SK-N-SH (cell line): ENCODE measurements around the gene CRYGC. TPM values are rescaled to one million over a fixed set of nuclear protein-coding genes. Genes with fewer than 3 reads are reported as not detected.
A peak's percentile ranks its signal among the peaks of the same experiment; 100 is the strongest.

Experiments used
- CTCF ChIA-PET: fragments of 300-600, 350-600 bp; formaldehyde crosslinking; extraction: SDS; loops from one replicate; lab custom pipeline; 2021; lab: Yijun Ruan, JAX
- POLR2A ChIA-PET: fragments of 350-600 bp; sonication (Branson Sonifier 250); formaldehyde crosslinking; extraction: SDS; loops from one replicate; lab custom pipeline; 2020; ENCODE audit warnings: antibody characterized with exemption, inconsistent platforms; lab: Yijun Ruan, JAX
- DNase-seq: peaks from one replicate; pipeline ENCODE4 v3.0.0; 2012
- H2AFZ ChIP-seq: fragments of 200-600 bp; sonication (generic); 2 replicates; pipeline ENCODE4 v1.8.1; 2016; ENCODE audit warnings: antibody characterized with exemption, mild to moderate bottlenecking, low read depth
- H3F3A ChIP-seq: fragments of 200-600 bp; sonication (generic); replicated peaks from 2 replicates; pipeline ENCODE3; 2016; ENCODE audit warnings: antibody characterized with exemption, mild to moderate bottlenecking; ENCODE audit not compliant: insufficient read depth
- H3K27ac ChIP-seq, 2 experiments: fragments of 200-500 bp in 1 of 2; fragments of 200-600 bp in 1 of 2; sonication (Bioruptor generic) in 1 of 2; sonication (generic), shearing (Covaris generic) in 1 of 2; 2 replicates each; pipeline versions ENCODE4 v1.5.1 to v1.6.1; 2014 to 2016; ENCODE audit warnings: low read depth in 2 of 2, inconsistent platforms in 1 of 2, low read length in 1 of 2, mild to moderate bottlenecking in 1 of 2, mixed read lengths in 1 of 2
- H3K27me3 ChIP-seq: fragments of 200-600 bp; sonication (generic), shearing (Covaris generic); 2 replicates; pipeline ENCODE4 v1.6.1; 2016; ENCODE audit warnings: mixed run types; ENCODE audit not compliant: insufficient read depth
- H3K36me3 ChIP-seq, 2 experiments: fragments of 200-500 bp in 1 of 2; fragments of 200-600 bp in 1 of 2; sonication (Bioruptor generic) in 1 of 2; sonication (generic) in 1 of 2; replicated peaks in 1 of 2; 2 replicates each; pipeline versions ENCODE3 to v1.5.1; 2014 to 2016; ENCODE audit warnings: low read length in 1 of 2, mild to moderate bottlenecking in 1 of 2; ENCODE audit not compliant: insufficient read depth in 2 of 2, control insufficient read depth in 1 of 2
- H3K4me1 ChIP-seq, 2 experiments: fragments of 200-500 bp in 1 of 2; fragments of 200-600 bp in 1 of 2; sonication (Bioruptor generic) in 1 of 2; sonication (generic), shearing (Covaris generic) in 1 of 2; 2 replicates each; pipeline versions ENCODE4 v1.5.1 to v1.6.1; 2014 to 2016; ENCODE audit warnings: low read depth in 1 of 2, low read length in 1 of 2, mixed run types in 1 of 2; ENCODE audit not compliant: insufficient read depth in 2 of 2, control insufficient read depth in 1 of 2
- H3K4me2 ChIP-seq: fragments of 200-600 bp; sonication (generic), shearing (Covaris generic); 2 replicates; pipeline ENCODE4 v1.6.1; 2017; ENCODE audit warnings: mixed run types
- H3K4me3 ChIP-seq, 2 experiments: fragments of 200-500 bp in 1 of 2; fragments of 200-600 bp in 1 of 2; sonication (Bioruptor generic) in 1 of 2; sonication (generic), shearing (Covaris generic) in 1 of 2; 2 replicates each; pipeline versions ENCODE4 v1.5.1 to v1.8.1; 2014 to 2016; ENCODE audit warnings: low read depth in 2 of 2, inconsistent platforms in 1 of 2, low read length in 1 of 2, mild to moderate bottlenecking in 1 of 2, mixed read lengths in 1 of 2, moderate library complexity in 1 of 2
- H3K79me2 ChIP-seq: fragments of 200-600 bp; sonication (generic); 2 replicates; pipeline ENCODE4 v1.8.1; 2017; ENCODE audit warnings: mild to moderate bottlenecking; ENCODE audit not compliant: insufficient read depth
- H3K9ac ChIP-seq: fragments of 200-600 bp; sonication (generic); 2 replicates; pipeline ENCODE4 v1.6.1; 2017; ENCODE audit warnings: mixed run types
- H3K9me2 ChIP-seq: fragments of 200-600 bp; sonication (generic); 2 replicates; pipeline ENCODE4 v1.6.1; 2017; ENCODE audit warnings: mixed run types
- H3K9me3 ChIP-seq: fragments of 200-600 bp; sonication (generic); 2 replicates; pipeline ENCODE4 v1.6.1; 2017; ENCODE audit warnings: mixed run types, mild to moderate bottlenecking, moderate library complexity
- H4K20me1 ChIP-seq: fragments of 200-600 bp; sonication (generic); 2 replicates; pipeline ENCODE4 v1.6.1; 2017; ENCODE audit warnings: mild to moderate bottlenecking, mixed run types; ENCODE audit not compliant: insufficient read depth
- ELF1 ChIP-seq: IDR thresholded peaks from 2 replicates; pipeline ENCODE4 v1.4.0; 2012
- EZH2phosphoT487 ChIP-seq: fragments of 200-600 bp; sonication (generic); IDR thresholded peaks from 2 replicates; pipeline ENCODE4 v1.6.1; 2017; ENCODE audit warnings: low read depth, mixed run types, mild to moderate bottlenecking, antibody characterized with exemption, moderate library complexity, borderline replicate concordance
- FOSL2 ChIP-seq: IDR thresholded peaks from 2 replicates; pipeline ENCODE4 v1.4.0; 2012; ENCODE audit warnings: low read depth, mild to moderate bottlenecking, moderate library complexity, borderline replicate concordance
- FOXJ3 ChIP-seq: sonication (generic); formaldehyde crosslinking; IDR thresholded peaks from 2 replicates; pipeline ENCODE4 v1.5.1; 2020; ENCODE audit warnings: mild to moderate bottlenecking, missing genetic modification reagents
- FOXM1 ChIP-seq: IDR thresholded peaks from 2 replicates; pipeline ENCODE4 v1.4.0; 2012; ENCODE audit warnings: low read depth, mild to moderate bottlenecking
- GATA2 ChIP-seq: sonication (generic); formaldehyde crosslinking; IDR thresholded peaks from 2 replicates; pipeline ENCODE4 v1.5.0; 2020; ENCODE audit warnings: mild to moderate bottlenecking, missing genetic modification reagents
- JUND ChIP-seq: IDR thresholded peaks from 2 replicates; pipeline ENCODE4 v1.4.0; 2012
- MXI1 ChIP-seq: IDR thresholded peaks from 2 replicates; pipeline ENCODE4 v1.6.1; 2012; ENCODE audit warnings: mild to moderate bottlenecking, low read depth, low read length, improper control_type of control experiment
- NRF1 ChIP-seq: IDR thresholded peaks from 2 replicates; pipeline ENCODE4 v1.6.1; 2012; ENCODE audit warnings: low read depth, mild to moderate bottlenecking, low read length
- POLR2AphosphoS5 ChIP-seq: IDR thresholded peaks from 2 replicates; pipeline ENCODE4 v1.6.1; 2012; ENCODE audit warnings: low read depth, low read length
- RAD21 ChIP-seq: IDR thresholded peaks from 2 replicates; pipeline ENCODE4 v1.6.1; 2012; ENCODE audit warnings: mild to moderate bottlenecking, low read length
- RCOR1 ChIP-seq: fragments of 150-350 bp; IDR thresholded peaks from 2 replicates; pipeline ENCODE4 v1.6.1; 2017; ENCODE audit warnings: antibody characterized with exemption, low read length
- RFX5 ChIP-seq: IDR thresholded peaks from 2 replicates; pipeline ENCODE4 v1.6.1; 2012; ENCODE audit warnings: mild to moderate bottlenecking, improper control_type of control experiment, low read length
- RXRA ChIP-seq: IDR thresholded peaks from 2 replicates; pipeline ENCODE4 v1.4.0; 2012; ENCODE audit warnings: low read depth, mild to moderate bottlenecking, borderline replicate concordance
- SIN3A ChIP-seq: IDR thresholded peaks from 2 replicates; pipeline ENCODE4 v1.6.1; 2012; ENCODE audit warnings: low read depth, mild to moderate bottlenecking, low read length, moderate library complexity, borderline replicate concordance
- SMC3 ChIP-seq: IDR thresholded peaks from 2 replicates; pipeline ENCODE4 v1.6.1; 2012; ENCODE audit warnings: low read depth, low read length, improper control_type of control experiment
- TAF1 ChIP-seq: IDR thresholded peaks from 2 replicates; pipeline ENCODE4 v1.6.1; 2012; ENCODE audit warnings: low read depth, mild to moderate bottlenecking, low read length, moderate library complexity, borderline replicate concordance
- TEAD4 ChIP-seq: IDR thresholded peaks from 2 replicates; pipeline ENCODE4 v1.4.0; 2012; ENCODE audit warnings: mild to moderate bottlenecking, borderline replicate concordance; ENCODE audit not compliant: insufficient read depth
- YY1 ChIP-seq: IDR thresholded peaks from 2 replicates; pipeline ENCODE4 v1.4.0; 2012; ENCODE audit warnings: low read depth, mild to moderate bottlenecking
- WGBS: methylation state at CpG from one replicate; pipeline ENCODE4 v1.1.6; 2017; ENCODE audit warnings: low lambda C conversion rate; 5-methylcytosine and 5-hydroxymethylcytosine counted together
- polyA plus RNA-seq, 3 experiments: library from polyadenylated mRNA; depleted of rRNA; stranded (reverse); fragments of >200 nt; gene quantifications; 2 replicates each; pipeline ENCODE4 v1.2.3, GENCODE V29; 2012
- TF ChIP-seq, protein P1 (sequence below): fragments of 150-350 bp; IDR thresholded peaks from 2 replicates; pipeline ENCODE4 v1.6.1; 2016; ENCODE audit warnings: mild to moderate bottlenecking, low read depth, low read length
- TF ChIP-seq, protein P2 (sequence below): IDR thresholded peaks from 2 replicates; pipeline ENCODE4 v1.4.0; 2012; ENCODE audit warnings: low read depth, borderline replicate concordance
- TF ChIP-seq, protein P3 (sequence below): IDR thresholded peaks from 2 replicates; pipeline ENCODE4 v1.4.0; 2012; ENCODE audit warnings: low read depth, borderline replicate concordance
- TF ChIP-seq, protein P4 (sequence below): fragments of 150-350 bp; IDR thresholded peaks from 2 replicates; pipeline ENCODE4 v1.6.1; 2017; ENCODE audit warnings: antibody characterized with exemption, low read length, low read depth, borderline replicate concordance
- TF ChIP-seq, protein P5 (sequence below): IDR thresholded peaks from 2 replicates; pipeline ENCODE4 v1.4.0; 2012; ENCODE audit warnings: low read depth
- TF ChIP-seq, protein P6 (sequence below): IDR thresholded peaks from 2 replicates; pipeline ENCODE4; 2012

The CRYGC gene, protein sequence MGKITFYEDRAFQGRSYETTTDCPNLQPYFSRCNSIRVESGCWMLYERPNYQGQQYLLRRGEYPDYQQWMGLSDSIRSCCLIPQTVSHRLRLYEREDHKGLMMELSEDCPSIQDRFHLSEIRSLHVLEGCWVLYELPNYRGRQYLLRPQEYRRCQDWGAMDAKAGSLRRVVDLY
- 0.21 and 0.31 TPM in 2 replicates for polyA plus RNA-seq (2012; rRNA removed)
- polyA plus RNA-seq (2012; cell fraction: cytosol; rRNA removed) = 0.13 and 0.16 TPM in 2 replicates
- 0.10 TPM in 1 of 2 replicates, not detected in the other for polyA plus RNA-seq (2012; cell fraction: nucleus; rRNA removed)

DNA sequence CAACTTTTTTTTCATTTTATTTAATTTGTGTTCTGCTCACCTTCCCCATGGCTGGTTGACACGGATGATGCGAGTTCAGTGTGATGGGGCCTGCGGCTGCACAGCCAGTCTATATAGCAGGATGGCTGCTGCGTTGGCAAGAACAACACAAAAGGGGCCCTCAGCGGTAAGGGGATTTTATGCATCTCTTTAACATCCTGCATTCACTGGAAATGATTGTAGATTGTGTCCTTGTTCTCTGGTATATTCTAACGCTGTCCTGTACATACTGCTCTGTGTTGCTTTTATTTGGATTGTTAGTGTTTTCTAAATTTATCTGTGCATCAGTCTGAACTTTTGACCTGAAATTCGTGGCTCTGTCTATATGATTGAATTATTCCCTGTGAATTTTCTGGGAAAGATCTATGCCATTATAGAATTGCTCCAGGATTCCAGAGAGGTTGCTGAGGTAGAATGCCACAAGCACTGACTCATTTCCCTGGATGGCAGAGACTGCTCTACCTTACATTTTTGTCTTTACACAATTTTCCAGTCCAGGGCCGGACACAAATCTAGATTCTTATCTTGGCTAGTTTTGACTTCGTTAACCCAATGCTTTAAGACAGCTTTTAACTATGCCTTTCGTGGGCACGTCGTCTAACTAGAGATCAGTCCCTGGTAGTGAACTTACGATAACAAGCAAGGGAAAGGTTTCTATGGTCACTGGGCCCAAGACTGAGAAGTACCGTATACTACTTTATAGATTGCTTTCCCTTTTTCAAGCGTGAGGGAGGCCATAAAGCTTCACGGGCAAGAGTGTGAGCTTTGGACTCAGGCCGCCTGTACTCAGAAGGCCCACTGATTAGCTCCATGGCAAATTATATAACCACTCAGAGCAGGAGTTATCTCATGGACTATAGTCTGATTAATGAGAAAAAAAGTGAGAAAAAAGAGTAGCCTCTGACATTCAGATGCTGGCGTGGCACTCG, at the start of gene CRYGC:
TSS of gene CRYGC (minus strand) at position 85 of the 968 bp plus-strand sequence. CDS start at position 49, 36 bp downstream.
- Histone ChIP-seq H2AFZ (peak within 1 kb of the TSS; percentile 36; the same call in 1 of the 2 replicates), H3K27ac (peak within 1 kb of the TSS; percentile 29 to 86; a peak in 3 of 4 replicates), H3K4me3 (no peak within 1 kb of the TSS), H3K79me2 (no peaks in the 10 kb centered on the region), H3K9me3 (no peaks in the 10 kb centered on the region), H4K20me1 (no peaks in the 10 kb centered on the region), H3K9me2 (no peaks in the 10 kb centered on the region), H3K4me2 (no peak within 1 kb of the TSS), H3K4me1 (peaks cover 0 to 16% of the 10 kb centered on the region in 2 experiments; a peak in 2 of 4 replicates), H3F3A (peaks cover 3% of the 10 kb centered on the region), H3K9ac (no peak within 1 kb of the TSS), H3K36me3 (no peaks in the 10 kb centered on the region), H3K27me3 (no peaks in the 10 kb centered on the region)
- DNase-seq = peak; percentile 46
- WGBS = 46% methylated on average over 19 of the region's 19 CpGs
- ChIA-PET CTCF (interaction anchor here (1.1 to 1.3 kb wide), 3 partner anchors 9 to 126 kb away, joined by 3 to 4 read pairs (median 4); no protein-coding TSS in a partner anchor), POLR2A (no interaction called here)
- TF ChIP-seq SMC3 (no peak), RFX5 (no peak), RCOR1 (peak; percentile 43; the same call in 1 of the 2 replicates), FOSL2 (peak; percentile 63; the same call in 1 of the 2 replicates), FOXJ3 (no peak), RXRA (peak; percentile 54; the same call in 1 of the 2 replicates), GATA2 (CRISPR knock-in tag) (peak; percentile 61), RAD21 (no peak), SIN3A (no peak), MXI1 (no peak), JUND (peak; percentile 64), ELF1 (no peak), TAF1 (0 out of 2 replicates have a peak, but pooled peaks have one; percentile 19), FOXM1 (no peak), NRF1 (no peak), YY1 (no peak), POLR2AphosphoS5 (peak; percentile 33; the same call in 1 of the 2 replicates), TEAD4 (no peak), EZH2phosphoT487 (no peak)
- TF ChIP-seq, protein P1, sequence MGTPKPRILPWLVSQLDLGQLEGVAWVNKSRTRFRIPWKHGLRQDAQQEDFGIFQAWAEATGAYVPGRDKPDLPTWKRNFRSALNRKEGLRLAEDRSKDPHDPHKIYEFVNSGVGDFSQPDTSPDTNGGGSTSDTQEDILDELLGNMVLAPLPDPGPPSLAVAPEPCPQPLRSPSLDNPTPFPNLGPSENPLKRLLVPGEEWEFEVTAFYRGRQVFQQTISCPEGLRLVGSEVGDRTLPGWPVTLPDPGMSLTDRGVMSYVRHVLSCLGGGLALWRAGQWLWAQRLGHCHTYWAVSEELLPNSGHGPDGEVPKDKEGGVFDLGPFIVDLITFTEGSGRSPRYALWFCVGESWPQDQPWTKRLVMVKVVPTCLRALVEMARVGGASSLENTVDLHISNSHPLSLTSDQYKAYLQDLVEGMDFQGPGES = no peak
- TF ChIP-seq, protein P2, sequence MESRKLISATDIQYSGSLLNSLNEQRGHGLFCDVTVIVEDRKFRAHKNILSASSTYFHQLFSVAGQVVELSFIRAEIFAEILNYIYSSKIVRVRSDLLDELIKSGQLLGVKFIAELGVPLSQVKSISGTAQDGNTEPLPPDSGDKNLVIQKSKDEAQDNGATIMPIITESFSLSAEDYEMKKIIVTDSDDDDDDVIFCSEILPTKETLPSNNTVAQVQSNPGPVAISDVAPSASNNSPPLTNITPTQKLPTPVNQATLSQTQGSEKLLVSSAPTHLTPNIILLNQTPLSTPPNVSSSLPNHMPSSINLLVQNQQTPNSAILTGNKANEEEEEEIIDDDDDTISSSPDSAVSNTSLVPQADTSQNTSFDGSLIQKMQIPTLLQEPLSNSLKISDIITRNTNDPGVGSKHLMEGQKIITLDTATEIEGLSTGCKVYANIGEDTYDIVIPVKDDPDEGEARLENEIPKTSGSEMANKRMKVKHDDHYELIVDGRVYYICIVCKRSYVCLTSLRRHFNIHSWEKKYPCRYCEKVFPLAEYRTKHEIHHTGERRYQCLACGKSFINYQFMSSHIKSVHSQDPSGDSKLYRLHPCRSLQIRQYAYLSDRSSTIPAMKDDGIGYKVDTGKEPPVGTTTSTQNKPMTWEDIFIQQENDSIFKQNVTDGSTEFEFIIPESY = no peak
- TF ChIP-seq, protein P3, sequence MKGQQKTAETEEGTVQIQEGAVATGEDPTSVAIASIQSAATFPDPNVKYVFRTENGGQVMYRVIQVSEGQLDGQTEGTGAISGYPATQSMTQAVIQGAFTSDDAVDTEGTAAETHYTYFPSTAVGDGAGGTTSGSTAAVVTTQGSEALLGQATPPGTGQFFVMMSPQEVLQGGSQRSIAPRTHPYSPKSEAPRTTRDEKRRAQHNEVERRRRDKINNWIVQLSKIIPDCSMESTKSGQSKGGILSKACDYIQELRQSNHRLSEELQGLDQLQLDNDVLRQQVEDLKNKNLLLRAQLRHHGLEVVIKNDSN = no peak
- TF ChIP-seq, protein P4, sequence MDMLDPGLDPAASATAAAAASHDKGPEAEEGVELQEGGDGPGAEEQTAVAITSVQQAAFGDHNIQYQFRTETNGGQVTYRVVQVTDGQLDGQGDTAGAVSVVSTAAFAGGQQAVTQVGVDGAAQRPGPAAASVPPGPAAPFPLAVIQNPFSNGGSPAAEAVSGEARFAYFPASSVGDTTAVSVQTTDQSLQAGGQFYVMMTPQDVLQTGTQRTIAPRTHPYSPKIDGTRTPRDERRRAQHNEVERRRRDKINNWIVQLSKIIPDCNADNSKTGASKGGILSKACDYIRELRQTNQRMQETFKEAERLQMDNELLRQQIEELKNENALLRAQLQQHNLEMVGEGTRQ = no peak
- TF ChIP-seq, protein P5, sequence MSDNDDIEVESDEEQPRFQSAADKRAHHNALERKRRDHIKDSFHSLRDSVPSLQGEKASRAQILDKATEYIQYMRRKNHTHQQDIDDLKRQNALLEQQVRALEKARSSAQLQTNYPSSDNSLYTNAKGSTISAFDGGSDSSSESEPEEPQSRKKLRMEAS = no peak
- TF ChIP-seq, protein P6, sequence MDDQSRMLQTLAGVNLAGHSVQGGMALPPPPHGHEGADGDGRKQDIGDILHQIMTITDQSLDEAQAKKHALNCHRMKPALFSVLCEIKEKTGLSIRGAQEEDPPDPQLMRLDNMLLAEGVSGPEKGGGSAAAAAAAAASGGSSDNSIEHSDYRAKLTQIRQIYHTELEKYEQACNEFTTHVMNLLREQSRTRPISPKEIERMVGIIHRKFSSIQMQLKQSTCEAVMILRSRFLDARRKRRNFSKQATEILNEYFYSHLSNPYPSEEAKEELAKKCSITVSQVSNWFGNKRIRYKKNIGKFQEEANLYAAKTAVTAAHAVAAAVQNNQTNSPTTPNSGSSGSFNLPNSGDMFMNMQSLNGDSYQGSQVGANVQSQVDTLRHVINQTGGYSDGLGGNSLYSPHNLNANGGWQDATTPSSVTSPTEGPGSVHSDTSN = peak; percentile 50
